Thoracic aorta (tissue), 2 donors: ENCODE data around the gene ARHGEF6. TPM values are rescaled to one million over a fixed set of nuclear protein-coding genes. Genes with fewer than 3 reads are reported as not detected.

Source experiments
- ATAC-seq: fragments of 150-250 bp; one replicate; pipeline ENCODE4 v1.8.0; 2017; ENCODE audit warnings: low read depth; ENCODE audit not compliant: insufficient number of reproducible peaks, low FRiP score
- DNase-seq: peaks from one replicate; pipeline ENCODE4 v3.0.0-alpha.2; 2020; ENCODE audit warnings: low spot score
- H3K27ac ChIP-seq, 2 donors: fragments of 200-600 bp; sonication (generic); 1 replicate in 1 of 2; 2 replicates in 1 of 2; pipeline ENCODE4 v1.5.1; 2016; ENCODE audit warnings: mild to moderate bottlenecking in 2 of 2, moderate library complexity in 2 of 2
- H3K27me3 ChIP-seq: fragments of 200-600 bp; sonication (generic); replicated peaks from 2 replicates; pipeline ENCODE4 v1.6.0; 2016; ENCODE audit warnings: mild to moderate bottlenecking; ENCODE audit not compliant: insufficient read depth
- H3K36me3 ChIP-seq: fragments of 200-600 bp; sonication (generic); one replicate; pipeline ENCODE4 v1.5.1; 2016
- H3K4me1 ChIP-seq, 2 donors: fragments of 200-600 bp; sonication (generic); 1 replicate in 1 of 2; 2 replicates in 1 of 2; pipeline versions ENCODE4 v1.5.1 to v1.6.0; 2016; ENCODE audit warnings: low read depth in 2 of 2, mild to moderate bottlenecking in 1 of 2; ENCODE audit not compliant: control insufficient read depth in 1 of 2
- H3K4me3 ChIP-seq: fragments of 200-600 bp; sonication (generic); 2 replicates; pipeline ENCODE4 v1.5.1; 2016; ENCODE audit warnings: mild to moderate bottlenecking
- H3K9me3 ChIP-seq: fragments of 200-600 bp; sonication (generic); 2 replicates; pipeline ENCODE4 v1.5.1; 2016
- total RNA-seq, 2 donors: library from RNA; depleted of rRNA; stranded (reverse); fragments of >200 nt; gene quantifications; one replicate each; pipeline versions ENCODE4 v1.1.0 to v1.2.3, GENCODE V29; 2016
- TF ChIP-seq, protein P1 (sequence below): fragments of 200-600 bp; sonication (generic); IDR thresholded peaks from one replicate; pipeline ENCODE4 v1.5.1; 2019; ENCODE audit warnings: antibody characterized with exemption

The ARHGEF6 gene
- total RNA-seq, 2 donors from 2014 or later: 25.7 to 34.8 TPM

DNA sequence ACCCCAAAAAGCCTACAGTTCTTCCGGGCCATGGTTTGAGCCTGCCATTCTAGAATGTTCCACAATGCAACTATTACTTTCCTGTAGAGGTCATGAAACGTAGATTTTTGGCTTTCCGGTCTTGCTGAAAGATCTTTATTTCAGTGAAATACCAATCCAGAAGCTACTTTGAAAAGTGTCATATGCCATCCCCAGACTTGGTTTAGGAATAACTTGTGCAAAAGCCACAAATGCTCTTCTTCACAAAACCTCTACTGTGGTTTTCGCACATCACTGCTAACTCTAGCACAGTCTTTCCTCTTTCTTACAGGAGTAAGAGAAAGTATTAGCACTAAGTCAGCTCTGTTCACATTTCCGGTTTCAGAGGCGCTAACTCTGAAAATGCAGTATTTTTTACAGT lies 145.5 kb downstream of the ARHGEF6 start:
- Histone ChIP-seq H3K4me3 (no peak overlapping the region), H3K36me3 (no peaks in the 10 kb centered on the region), H3K27me3 (no peaks in the 10 kb centered on the region), H3K4me1 (no peaks in the 10 kb centered on the region), H3K9me3 (no peaks in the 10 kb centered on the region), H3K27ac (no peak overlapping the region)
- ATAC-seq: no peak
- no peak for DNase-seq
- TF ChIP-seq, protein P1, sequence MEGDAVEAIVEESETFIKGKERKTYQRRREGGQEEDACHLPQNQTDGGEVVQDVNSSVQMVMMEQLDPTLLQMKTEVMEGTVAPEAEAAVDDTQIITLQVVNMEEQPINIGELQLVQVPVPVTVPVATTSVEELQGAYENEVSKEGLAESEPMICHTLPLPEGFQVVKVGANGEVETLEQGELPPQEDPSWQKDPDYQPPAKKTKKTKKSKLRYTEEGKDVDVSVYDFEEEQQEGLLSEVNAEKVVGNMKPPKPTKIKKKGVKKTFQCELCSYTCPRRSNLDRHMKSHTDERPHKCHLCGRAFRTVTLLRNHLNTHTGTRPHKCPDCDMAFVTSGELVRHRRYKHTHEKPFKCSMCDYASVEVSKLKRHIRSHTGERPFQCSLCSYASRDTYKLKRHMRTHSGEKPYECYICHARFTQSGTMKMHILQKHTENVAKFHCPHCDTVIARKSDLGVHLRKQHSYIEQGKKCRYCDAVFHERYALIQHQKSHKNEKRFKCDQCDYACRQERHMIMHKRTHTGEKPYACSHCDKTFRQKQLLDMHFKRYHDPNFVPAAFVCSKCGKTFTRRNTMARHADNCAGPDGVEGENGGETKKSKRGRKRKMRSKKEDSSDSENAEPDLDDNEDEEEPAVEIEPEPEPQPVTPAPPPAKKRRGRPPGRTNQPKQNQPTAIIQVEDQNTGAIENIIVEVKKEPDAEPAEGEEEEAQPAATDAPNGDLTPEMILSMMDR: no peak

DNA sequence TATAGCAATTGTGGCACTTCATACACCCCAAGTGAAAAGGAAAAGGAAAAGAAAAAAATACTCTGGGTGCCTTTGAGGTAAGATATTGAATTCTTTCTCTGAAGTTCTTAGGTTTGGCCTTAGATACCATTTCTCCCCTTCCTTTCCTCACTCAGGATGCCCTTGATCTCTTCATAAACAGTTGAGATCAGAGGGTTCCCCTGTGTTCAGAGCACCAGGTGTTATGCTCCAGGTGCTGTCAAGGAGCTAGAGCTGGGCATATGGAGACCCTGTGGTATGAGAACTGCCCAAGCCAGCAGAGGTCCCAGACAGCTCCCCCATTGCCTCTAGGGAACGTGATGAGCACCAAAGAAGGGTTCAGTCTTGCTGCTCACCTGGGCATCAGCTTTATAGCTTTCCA lies 149.9 kb downstream of the ARHGEF6 start:
- DNase-seq (no peak), ATAC-seq (no peak)
- Histone ChIP-seq H3K36me3 (no peaks in the 10 kb centered on the region), H3K27me3 (no peaks in the 10 kb centered on the region), H3K27ac (no peak overlapping the region), H3K4me3 (no peak overlapping the region), H3K4me1 (no peaks in the 10 kb centered on the region), H3K9me3 (no peaks in the 10 kb centered on the region)
- TF ChIP-seq, protein P1: no peak

DNA sequence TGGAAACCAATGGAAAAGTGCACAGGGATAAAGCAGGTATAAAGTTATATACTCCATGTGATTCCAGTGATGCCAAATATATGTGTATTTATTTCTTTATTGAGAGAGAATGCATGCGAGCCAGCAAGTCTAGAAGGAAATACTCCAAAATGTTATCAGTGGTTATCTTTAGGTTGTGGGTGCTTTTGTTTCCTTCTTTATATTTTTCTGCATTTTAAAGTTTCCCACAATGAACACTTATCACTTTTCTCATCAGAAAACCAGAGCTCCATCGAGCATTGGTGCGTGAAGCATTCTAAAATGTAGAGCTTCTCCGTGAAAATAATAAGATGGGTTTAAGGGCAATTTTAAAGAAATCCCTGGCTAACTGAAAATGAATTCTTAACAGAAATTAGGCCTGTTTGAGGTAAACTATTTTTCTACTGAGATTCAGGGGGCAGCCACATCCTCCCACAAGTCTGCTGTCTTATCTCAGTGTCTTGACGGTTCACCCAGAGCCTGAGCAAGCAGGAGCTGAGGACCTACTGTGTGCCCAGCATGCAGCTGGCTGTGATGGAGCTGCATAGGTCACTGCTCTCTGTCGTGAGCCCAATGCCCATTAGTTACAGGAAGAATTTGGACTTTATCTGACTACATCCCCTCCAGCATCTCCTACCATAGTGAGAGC lies 151.5 kb downstream of the ARHGEF6 start:
- DNase-seq (no peak), ATAC-seq (no peak)
- Histone ChIP-seq H3K9me3 (no peaks in the 10 kb centered on the region), H3K4me1 (no peaks in the 10 kb centered on the region), H3K36me3 (no peaks in the 10 kb centered on the region), H3K27me3 (no peaks in the 10 kb centered on the region), H3K27ac (no peak overlapping the region), H3K4me3 (no peak overlapping the region)
- TF ChIP-seq, protein P1: no peak

DNA sequence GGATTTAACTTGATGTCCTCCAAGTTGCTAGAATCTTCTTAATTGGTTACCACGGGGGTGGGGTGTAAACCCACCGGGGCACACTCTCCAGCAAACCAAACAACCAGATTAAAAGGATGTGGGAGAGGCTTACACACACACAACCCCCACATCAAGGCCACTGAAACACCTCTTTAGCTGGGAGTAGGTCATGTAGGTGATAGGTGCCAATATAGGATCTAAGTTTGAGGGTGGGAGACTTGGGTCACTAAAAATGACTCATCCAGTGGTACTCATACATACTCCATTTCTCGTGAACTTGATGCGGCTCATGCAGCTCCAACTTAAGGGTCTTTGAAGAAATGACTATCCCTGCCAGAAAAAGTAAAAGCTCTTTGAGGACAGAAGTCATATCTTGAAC lies 153.3 kb downstream of the ARHGEF6 start:
- TF ChIP-seq, protein P1: no peak
- DNase-seq: no peak

DNA sequence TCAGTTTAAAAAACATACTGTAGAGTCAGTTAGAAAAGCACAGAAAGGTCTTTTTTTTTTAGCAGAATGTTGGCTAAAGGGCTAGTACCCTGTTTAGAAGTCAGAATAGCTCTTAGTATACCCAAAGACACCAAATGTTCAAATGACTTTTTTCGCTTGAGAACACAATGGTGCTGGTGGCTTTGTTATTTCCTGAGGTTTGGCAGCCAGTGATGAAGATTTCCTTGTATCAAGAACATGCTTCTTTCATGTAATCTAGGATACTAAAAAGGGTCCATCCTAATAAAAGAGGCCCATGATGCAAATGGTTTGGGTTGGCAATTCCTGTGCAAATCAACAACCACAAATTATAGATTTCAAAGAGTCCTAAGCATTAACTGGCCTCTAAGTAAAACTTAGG lies 153.8 kb downstream of the ARHGEF6 start:
- DNase-seq (no peak), ATAC-seq (no peak)
- no peaks in the 10 kb centered on the region for H3K27me3 ChIP-seq
- H3K27ac ChIP-seq: no peak overlapping the region
- TF ChIP-seq, protein P1: no peak
- H3K4me1 ChIP-seq: no peaks in the 10 kb centered on the region
- H3K9me3 ChIP-seq: no peaks in the 10 kb centered on the region
- no peaks in the 10 kb centered on the region for H3K36me3 ChIP-seq
- H3K4me3 ChIP-seq: no peak overlapping the region

More for the DNA sequence above, 153.3 kb downstream of the ARHGEF6 start:
- Histone ChIP-seq H3K27me3 (no peaks in the 10 kb centered on the region), H3K27ac (no peak overlapping the region), H3K4me1 (no peaks in the 10 kb centered on the region), H3K36me3 (no peaks in the 10 kb centered on the region), H3K9me3 (no peaks in the 10 kb centered on the region), H3K4me3 (no peak overlapping the region)
- ATAC-seq: no peak
